ENCODE measurements around the gene DGKI. TPM values are rescaled to one million over a fixed set of nuclear protein-coding genes. Genes with fewer than 3 reads are reported as not detected.

DGKI gene
- total and polyA plus RNA-seq, 2 of the 13 experiments (the other 11 are each of a cell fraction or from before 2014, with no cell fraction given): 0.09 to 0.17 TPM

DNA sequence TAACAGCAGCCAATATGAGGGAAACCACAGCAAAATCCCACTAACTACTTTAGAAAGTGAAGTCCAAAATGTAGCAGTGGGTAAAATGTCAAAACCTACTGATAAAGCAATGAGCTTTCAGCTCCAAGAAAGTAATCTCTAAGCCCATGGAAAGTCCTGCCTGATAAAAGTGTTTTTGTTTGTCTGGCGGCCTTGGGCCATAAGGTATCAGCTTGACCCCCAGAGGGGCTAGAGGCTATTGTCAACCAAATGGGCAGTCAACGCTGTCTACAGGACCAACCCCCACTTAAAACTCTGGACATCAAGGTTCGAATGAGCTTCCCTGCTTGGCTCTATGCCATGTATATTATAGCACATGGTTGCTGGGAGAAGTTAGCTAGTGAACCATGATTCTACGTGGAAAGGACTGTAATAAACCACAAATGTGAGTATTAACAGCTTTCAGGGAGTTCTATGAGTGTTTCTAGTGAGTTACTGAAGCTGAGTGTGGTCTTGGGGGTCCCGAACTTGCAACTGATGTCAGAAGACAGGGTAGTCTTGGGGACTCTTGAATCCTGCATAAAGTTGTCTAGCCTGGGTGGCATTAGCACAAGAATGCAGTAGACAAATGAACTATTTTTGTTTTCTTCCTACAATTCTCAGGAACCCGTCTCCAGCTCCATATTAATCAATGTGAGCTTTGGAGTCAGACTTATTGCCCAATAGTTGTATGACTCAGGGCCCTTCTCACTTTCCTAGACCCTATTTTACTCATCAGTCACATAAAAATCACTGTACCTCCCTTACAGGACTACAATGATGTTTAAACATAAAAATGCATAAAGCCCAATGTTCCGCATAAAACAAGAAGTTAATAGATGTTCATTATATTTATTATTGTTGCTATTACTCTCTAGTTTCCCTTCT lies 164.9 kb downstream of the DGKI start:
- Histone ChIP-seq H4K20me1 (ENCODE audit: insufficient read depth, low read length) (no peaks in the 10 kb centered on the region), H3K4me2 (ENCODE audit: low read depth, low read length) (no peak overlapping the region), H3K27me3 (ENCODE audit: control insufficient read depth in 1 of 2, insufficient read depth in 2 of 2, low read length in 2 of 2) (peaks cover 2 to 51% of the 10 kb centered on the region in 2 experiments; a peak in 4 of 5 replicates), H3K36me3 (replicated peaks in 1 of 2; ENCODE audit: control insufficient read depth in 1 of 2, insufficient read depth in 2 of 2, low read length in 2 of 2) (no peaks in the 10 kb centered on the region), H3K27ac (ENCODE audit: extremely low read length, insufficient read depth, low read length) (no peak overlapping the region), H3K4me3 (replicated peaks in 1 of 3; ENCODE audit: insufficient read depth in 1 of 3, low read depth in 2 of 3, low read length in 3 of 3) (no peak overlapping the region), H2AFZ (ENCODE audit: low read length) (no peak overlapping the region), H3K79me2 (ENCODE audit: insufficient read depth, low read length) (no peaks in the 10 kb centered on the region), H3K9me3 (ENCODE audit: low read length) (no peaks in the 10 kb centered on the region), H3K4me1 (ENCODE audit: insufficient read depth, low read length) (no peaks in the 10 kb centered on the region), H3K9ac (ENCODE audit: insufficient read depth, low read depth, low read length) (no peak overlapping the region)
- in situ Hi-C loops (cut with HindIII; ENCODE audit: extremely low pct_ligation_motif_present, low pct_unique_long_range_greater_than_20kb) (no loop called here), intact Hi-C loops (cut with micrococcal nuclease; ENCODE audit: unreplicated experiment) (no loop called here)
- TF ChIP-seq ZNF552 (CRISPR knock-in tag; IDR thresholded peaks at IDR 0.05; ENCODE audit: borderline replicate concordance) (no peak), ZNF234 (CRISPR knock-in tag; conservative IDR thresholded peaks at IDR 0.05) (no peak), MYNN (CRISPR knock-in tag; IDR thresholded peaks at IDR 0.05; ENCODE audit: low read depth) (no peak), CEBPB (IDR thresholded peaks at IDR 0.05; ENCODE audit: borderline replicate concordance, low read depth, low read length) (peak; percentile 87; the same call in 1 of the 2 replicates)
- TF ChIP-seq, protein P1, sequence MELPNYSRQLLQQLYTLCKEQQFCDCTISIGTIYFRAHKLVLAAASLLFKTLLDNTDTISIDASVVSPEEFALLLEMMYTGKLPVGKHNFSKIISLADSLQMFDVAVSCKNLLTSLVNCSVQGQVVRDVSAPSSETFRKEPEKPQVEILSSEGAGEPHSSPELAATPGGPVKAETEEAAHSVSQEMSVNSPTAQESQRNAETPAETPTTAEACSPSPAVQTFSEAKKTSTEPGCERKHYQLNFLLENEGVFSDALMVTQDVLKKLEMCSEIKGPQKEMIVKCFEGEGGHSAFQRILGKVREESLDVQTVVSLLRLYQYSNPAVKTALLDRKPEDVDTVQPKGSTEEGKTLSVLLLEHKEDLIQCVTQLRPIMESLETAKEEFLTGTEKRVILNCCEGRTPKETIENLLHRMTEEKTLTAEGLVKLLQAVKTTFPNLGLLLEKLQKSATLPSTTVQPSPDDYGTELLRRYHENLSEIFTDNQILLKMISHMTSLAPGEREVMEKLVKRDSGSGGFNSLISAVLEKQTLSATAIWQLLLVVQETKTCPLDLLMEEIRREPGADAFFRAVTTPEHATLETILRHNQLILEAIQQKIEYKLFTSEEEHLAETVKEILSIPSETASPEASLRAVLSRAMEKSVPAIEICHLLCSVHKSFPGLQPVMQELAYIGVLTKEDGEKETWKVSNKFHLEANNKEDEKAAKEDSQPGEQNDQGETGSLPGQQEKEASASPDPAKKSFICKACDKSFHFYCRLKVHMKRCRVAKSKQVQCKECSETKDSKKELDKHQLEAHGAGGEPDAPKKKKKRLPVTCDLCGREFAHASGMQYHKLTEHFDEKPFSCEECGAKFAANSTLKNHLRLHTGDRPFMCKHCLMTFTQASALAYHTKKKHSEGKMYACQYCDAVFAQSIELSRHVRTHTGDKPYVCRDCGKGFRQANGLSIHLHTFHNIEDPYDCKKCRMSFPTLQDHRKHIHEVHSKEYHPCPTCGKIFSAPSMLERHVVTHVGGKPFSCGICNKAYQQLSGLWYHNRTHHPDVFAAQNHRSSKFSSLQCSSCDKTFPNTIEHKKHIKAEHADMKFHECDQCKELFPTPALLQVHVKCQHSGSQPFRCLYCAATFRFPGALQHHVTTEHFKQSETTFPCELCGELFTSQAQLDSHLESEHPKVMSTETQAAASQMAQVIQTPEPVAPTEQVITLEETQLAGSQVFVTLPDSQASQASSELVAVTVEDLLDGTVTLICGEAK (IDR thresholded peaks at IDR 0.05): no peak
- TF ChIP-seq, protein P1 (CRISPR knock-in tag; IDR thresholded peaks at IDR 0.05): no peak
- FAIRE-seq (no peak), DNase-seq (ENCODE audit: low spot score) (no peak), ATAC-seq (no peak)
- 17% methylated on average over 7 of the region's 7 CpGs for WGBS (ENCODE audit: low lambda C conversion rate)
- BruUV-seq (replicated peaks): no TSS peak
- POLR2A ChIA-PET: no interaction called here
- CTCF ChIA-PET (ENCODE audit: low intra/inter-chr PET ratio, low total read pairs): no interaction called here
